GF-D8 (cell line): ENCODE data around the gene C4orf33.

Experiments
- DNase-seq: peaks from one replicate; lab custom pipeline; 2025; lab: John Stamatoyannopoulos, UW

C4orf33 gene

DNA sequence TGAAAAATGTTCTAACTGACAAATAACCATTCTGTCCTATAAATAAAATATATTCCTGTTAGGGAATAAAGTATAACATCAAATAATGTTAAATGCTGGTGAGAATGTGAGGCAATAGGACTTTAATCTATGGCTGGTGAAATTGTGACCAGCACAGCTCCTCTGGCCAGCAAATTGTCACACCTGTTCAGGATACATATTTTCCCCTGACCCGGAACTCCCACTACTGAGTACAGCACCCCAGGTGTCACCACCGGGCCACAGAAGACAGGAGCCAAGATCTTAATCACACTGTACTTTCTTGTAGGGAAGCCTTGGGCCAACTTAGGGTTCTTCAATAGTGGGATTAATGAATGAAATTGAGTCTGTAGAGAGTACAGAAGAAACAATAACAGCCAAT, 33.2 kb downstream of the C4orf33 start:
- DNase-seq, result no peak

GRCh38 chr4:129131343-129131742, 35.4 kb downstream of the C4orf33 start:
- no peak for DNase-seq

- no peak for DNase-seq
Observed at GRCh38 chr4:129136433-129136832, 40.5 kb downstream of the C4orf33 start.

DNA sequence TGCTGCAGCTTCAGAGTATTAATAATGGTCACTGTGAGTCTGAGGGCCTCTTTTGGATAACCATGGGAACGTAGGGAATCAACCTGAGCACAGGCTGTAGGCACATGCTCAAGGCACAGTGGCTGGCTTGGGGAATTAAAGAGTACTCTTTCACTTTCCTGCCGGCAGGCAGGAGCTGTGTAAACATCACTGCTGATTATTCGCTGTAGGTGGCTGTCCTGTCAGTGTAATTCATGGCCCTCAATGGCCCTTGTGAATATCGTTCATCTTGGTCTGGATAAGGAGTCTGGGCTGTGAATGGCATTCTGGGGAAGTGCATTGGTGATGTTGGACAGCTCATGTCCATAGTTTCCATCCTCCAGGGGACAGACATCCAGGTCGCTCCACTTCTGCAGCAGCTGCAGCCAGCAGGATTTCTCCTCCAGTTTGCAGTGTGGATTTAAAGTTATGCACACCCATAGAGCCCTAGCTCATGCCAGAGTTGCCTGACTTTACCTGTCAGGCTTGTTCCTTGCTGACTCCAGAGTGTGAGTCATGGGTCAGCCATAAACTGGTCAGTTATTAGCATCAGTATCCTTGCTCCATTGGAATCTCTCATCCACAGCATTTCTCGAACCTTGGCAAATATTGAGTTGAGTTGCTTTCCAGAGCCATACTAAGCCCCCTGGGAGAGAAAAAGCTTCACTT, 43.0 kb downstream of the C4orf33 start:
- no peak for DNase-seq

GRCh38 chr4:129140521-129140920, 44.6 kb downstream of the C4orf33 start:
- DNase-seq, result no peak

DNA sequence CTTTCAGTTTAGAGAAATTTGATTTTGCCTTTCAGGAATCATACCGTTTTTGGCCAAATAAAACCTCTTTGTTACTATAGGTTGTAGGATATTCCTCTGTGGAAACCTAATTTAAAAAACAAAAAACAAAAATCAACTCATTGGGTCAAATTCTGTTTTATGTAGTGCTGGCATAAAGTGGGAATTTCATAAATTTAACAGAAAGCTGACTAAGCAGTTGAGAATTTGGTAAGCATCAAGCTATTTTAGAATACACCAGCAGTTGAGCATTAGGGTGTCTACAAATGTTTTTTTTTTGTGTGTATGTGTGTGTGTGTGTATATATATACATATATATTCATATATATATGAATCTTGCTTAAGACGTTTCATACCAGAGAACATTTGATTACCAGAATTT, 47.4 kb downstream of the C4orf33 start:
- DNase-seq, result no peak

DNA sequence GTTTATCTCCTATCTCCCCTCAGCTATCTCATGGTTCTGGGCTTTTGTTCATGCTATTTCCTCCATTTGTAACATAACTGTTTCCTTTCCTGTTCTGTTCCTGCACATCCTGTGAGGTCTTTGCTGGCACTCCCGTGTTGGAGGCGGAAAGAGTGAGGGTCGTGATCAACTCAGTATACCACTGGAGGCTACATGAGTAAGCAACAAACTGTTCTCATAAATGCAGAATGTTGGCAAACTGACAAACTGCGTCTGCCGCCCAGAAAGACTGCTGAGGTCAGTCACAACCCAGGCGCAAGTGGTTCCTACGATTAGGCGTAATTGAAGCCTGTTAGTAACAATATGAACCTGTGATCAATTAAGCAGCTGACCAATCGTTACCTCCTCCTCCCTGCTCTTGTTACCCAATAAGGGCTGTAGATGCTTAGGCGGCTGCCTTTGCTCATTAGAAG, 48.8 kb downstream of the C4orf33 start:
- DNase-seq, result no peak

GRCh38 chr4:129145222-129145730, 49.3 kb downstream of the C4orf33 start:
- DNase-seq, result no peak

GRCh38 chr4:129146639-129147038, 50.7 kb downstream of the C4orf33 start:
- DNase-seq, result no peak

DNA sequence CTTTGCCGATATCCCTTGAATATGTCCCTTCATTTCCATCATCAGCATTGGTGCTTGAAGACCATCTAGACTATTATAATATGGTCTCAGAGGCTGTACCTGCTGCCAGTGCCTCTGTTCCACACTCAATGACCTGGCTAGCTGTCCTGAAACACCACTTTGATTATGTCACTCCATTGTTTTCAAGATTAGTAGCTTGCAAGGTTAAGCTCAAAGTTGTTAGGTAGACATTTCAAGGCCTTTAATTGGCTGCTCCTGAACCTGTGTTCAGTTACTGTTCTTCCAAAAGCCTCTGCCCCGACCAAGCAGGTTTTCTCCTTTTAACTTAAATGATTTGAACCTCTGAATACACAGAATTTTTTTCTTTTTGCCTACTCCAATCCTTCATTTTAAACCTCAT, 52.9 kb downstream of the C4orf33 start:
- no peak for DNase-seq

- no peak for DNase-seq
Observed at GRCh38 chr4:129149906-129150305, 54.0 kb downstream of the C4orf33 start.

DNA sequence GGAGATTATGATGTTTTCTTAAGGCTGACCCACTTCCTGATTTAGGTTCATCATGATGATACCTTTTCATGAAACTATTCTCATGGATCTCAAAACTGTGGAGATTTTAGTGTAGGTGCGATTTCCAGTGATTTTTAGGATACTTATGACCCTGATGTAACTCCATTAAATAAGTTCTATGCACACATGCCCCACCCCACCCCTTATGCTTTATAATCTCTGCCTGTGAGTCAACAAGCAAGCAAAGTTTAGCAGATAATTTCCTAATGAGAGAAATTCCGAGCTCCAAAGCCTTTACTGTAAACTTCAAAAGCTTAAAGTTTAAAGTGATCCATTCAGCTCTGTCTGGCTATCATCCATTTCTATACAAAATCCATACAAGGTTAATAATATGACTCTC, 56.4 kb downstream of the C4orf33 start:
- no peak for DNase-seq

GRCh38 chr4:129153700-129154099, 57.7 kb downstream of the C4orf33 start:
- DNase-seq, result no peak

GRCh38 chr4:129162450-129162849, 66.5 kb downstream of the C4orf33 start:
- DNase-seq, result no peak

DNA sequence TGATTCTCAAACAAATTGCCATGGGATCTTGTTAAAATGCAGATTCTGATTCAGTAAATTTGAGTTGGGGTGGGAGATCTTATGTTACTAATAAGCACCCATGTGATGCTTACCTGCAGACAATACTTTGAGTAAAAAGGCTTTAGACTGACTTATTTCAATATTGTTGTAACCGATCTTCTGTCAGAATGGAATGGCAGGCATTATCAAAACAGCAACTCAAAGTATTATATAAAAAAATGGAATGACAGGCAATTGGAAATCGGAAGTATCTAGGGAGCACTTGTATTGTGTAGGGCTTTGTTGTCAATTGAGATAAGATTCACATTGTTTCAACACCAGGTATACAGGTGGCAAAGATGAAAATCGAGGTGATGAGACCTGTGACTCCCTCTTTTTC, 67.5 kb downstream of the C4orf33 start:
- no peak for DNase-seq

DNA sequence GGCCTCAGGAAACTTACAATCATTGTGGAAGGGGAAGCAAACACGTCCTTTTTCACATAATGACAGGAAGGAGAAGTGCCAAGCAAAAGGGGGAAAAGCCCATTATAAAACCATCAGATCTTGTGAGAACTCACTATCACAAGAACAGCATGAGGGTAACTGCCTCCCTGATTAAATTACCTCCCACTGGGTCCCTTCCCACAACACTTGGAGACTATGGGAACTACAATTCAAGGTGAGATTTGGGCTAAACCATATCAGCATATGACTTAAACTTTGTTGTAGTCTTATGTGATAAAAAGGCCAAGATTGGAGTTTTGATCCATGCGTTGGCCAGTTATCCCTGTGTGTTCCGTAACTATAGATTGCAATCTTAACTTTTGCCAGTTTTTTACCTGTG, 68.3 kb downstream of the C4orf33 start:
- no peak for DNase-seq
